HG03520 (cell line): ENCODE measurements around the gene GRM2.

ENCODE experiments used
- ATAC-seq: cut with Tn5 transposase; IDR thresholded peaks from one replicate; pipeline ENCODE4 v1.9.1; 2021; ENCODE audit warnings: mild to moderate bottlenecking, moderate library complexity; ENCODE audit not compliant: unreplicated experiment

Gene GRM2

GRCh38 chr3:51704511-51704950 is 2.3 kb upstream of the GRM2 start:
- no peak for ATAC-seq

- ATAC-seq = no peak
These were observed 1.4 kb upstream of the GRM2 start for GRCh38 chr3:51705276-51706020.

GRCh38 chr3:51706021-51706485 is 815 bp upstream of the GRM2 start:
- ATAC-seq = no peak

- ATAC-seq = no peak
These were observed 1.5 kb downstream of the GRM2 start for GRCh38 chr3:51708216-51708845.

- ATAC-seq = no peak
These were observed 2.1 kb downstream of the GRM2 start for GRCh38 chr3:51709004-51709420.

- ATAC-seq = no peak
These were observed 2.8 kb downstream of the GRM2 start for GRCh38 chr3:51709675-51710074.

- no peak for ATAC-seq
These were observed 3.9 kb downstream of the GRM2 start for GRCh38 chr3:51710631-51711351.

- no peak for ATAC-seq
These were observed 4.6 kb downstream of the GRM2 start for GRCh38 chr3:51711352-51712037.

- no peak for ATAC-seq
These were observed 5.2 kb downstream of the GRM2 start for GRCh38 chr3:51712038-51712420.

- ATAC-seq = no peak
These were observed 5.7 kb downstream of the GRM2 start for GRCh38 chr3:51712511-51712931.

GRCh38 chr3:51712963-51713362 is 6.1 kb downstream of the GRM2 start:
- ATAC-seq = no peak

GRCh38 chr3:51715231-51715976 is 8.5 kb downstream of the GRM2 start:
- no peak for ATAC-seq

GRCh38 chr3:51715977-51716294 is 9.1 kb downstream of the GRM2 start:
- ATAC-seq = no peak

- no peak for ATAC-seq
These were observed 9.9 kb downstream of the GRM2 start for GRCh38 chr3:51716805-51717204.

- no peak for ATAC-seq
These were observed 10.6 kb downstream of the GRM2 start for GRCh38 chr3:51717446-51717845.

GRCh38 chr3:51717947-51718346 is 11.1 kb downstream of the GRM2 start:
- ATAC-seq = no peak

- peak; percentile 44 for ATAC-seq
These were observed 11.9 kb downstream of the GRM2 start for GRCh38 chr3:51718547-51719409.

GRCh38 chr3:51719410-51720025 is 12.7 kb downstream of the GRM2 start:
- no peak for ATAC-seq
